HG02852 (cell line): ENCODE measurements around the gene ZPR1.
"Not testable (repeated sequence)": the region's sequence is repeated elsewhere in the genome, so short reads cannot be mapped to it uniquely, and the experiment has no call there.

Experiments used
- ATAC-seq: cut with Tn5 transposase; IDR thresholded peaks from one replicate; pipeline ENCODE4 v1.9.1; 2021; ENCODE audit warnings: mild to moderate bottlenecking, moderate library complexity; ENCODE audit not compliant: unreplicated experiment

ZPR1 gene

GRCh38 chr11:116787786-116788486 lies at the start of gene ZPR1:
TSS of gene ZPR1 (minus strand) at chr11:116788023. CDS start at chr11:116787990, 33 bp downstream.
- peak; percentile 88 for ATAC-seq

- no peak for ATAC-seq
These were observed 48.8 kb upstream of the ZPR1 start for GRCh38 chr11:116836632-116836991.

GRCh38 chr11:116835791-116836631 lies 48.2 kb upstream of the ZPR1 start:
- peak; percentile 85 for ATAC-seq

GRCh38 chr11:116835042-116835772 lies 47.4 kb upstream of the ZPR1 start:
- ATAC-seq: no peak

GRCh38 chr11:116834535-116835041 lies 46.8 kb upstream of the ZPR1 start:
- not testable (repeated sequence) for ATAC-seq

- ATAC-seq: no peak
These were observed 46.2 kb upstream of the ZPR1 start for GRCh38 chr11:116833816-116834534.

- no peak for ATAC-seq
These were observed 45.6 kb upstream of the ZPR1 start for GRCh38 chr11:116833491-116833815.

GRCh38 chr11:116832350-116833290 lies 44.8 kb upstream of the ZPR1 start:
- no peak for ATAC-seq

GRCh38 chr11:116831790-116832349 lies 44.0 kb upstream of the ZPR1 start:
- ATAC-seq: no peak

- no peak for ATAC-seq
These were observed 42.5 kb upstream of the ZPR1 start for GRCh38 chr11:116830184-116830912.

GRCh38 chr11:116829525-116830183 lies 41.8 kb upstream of the ZPR1 start, which contains the start of gene APOC3:
TSS of gene APOC3 (plus strand) at chr11:116829907. CDS start at chr11:116830583, 676 bp downstream.
- ATAC-seq: no peak

- no peak for ATAC-seq
These were observed 41.1 kb upstream of the ZPR1 start for GRCh38 chr11:116828632-116829524.

- no peak for ATAC-seq
These were observed 39.6 kb upstream of the ZPR1 start for GRCh38 chr11:116827461-116827860.

GRCh38 chr11:116826751-116827431 lies 39.1 kb upstream of the ZPR1 start:
- ATAC-seq: no peak

- ATAC-seq: no peak
These were observed 38.3 kb upstream of the ZPR1 start for GRCh38 chr11:116825854-116826750.
